RPMI7951 (cell line): Measurements from ENCODE around the gene TBX4. TPM values are rescaled to one million over a fixed set of nuclear protein-coding genes. Genes with fewer than 3 reads are reported as not detected.
A peak's percentile ranks its signal among the peaks of the same experiment; 100 is the strongest.
"Not testable (repeated sequence)": the region's sequence is repeated elsewhere in the genome, so short reads cannot be mapped to it uniquely, and the experiment has no call there.

Experiments used
- DNase-seq: peaks from one replicate; pipeline ENCODE4 v3.0.0-alpha.2; 2012; ENCODE audit warnings: low read depth
- total RNA-seq: library from RNA; depleted of rRNA; stranded (reverse); fragments of >200 nt; shearing (Covaris generic); gene quantifications from 2 replicates; pipeline ENCODE4 v1.2.3, GENCODE V29; 2014

TBX4 gene
- total RNA-seq, 1 experiment from 2014 or later, result not detected

GRCh38 chr17:61483778-61484116 lies 31.5 kb downstream of the TBX4 start:
- no peak for DNase-seq

- no peak for DNase-seq
Observed at GRCh38 chr17:61484174-61484573, 32.0 kb downstream of the TBX4 start.

DNA sequence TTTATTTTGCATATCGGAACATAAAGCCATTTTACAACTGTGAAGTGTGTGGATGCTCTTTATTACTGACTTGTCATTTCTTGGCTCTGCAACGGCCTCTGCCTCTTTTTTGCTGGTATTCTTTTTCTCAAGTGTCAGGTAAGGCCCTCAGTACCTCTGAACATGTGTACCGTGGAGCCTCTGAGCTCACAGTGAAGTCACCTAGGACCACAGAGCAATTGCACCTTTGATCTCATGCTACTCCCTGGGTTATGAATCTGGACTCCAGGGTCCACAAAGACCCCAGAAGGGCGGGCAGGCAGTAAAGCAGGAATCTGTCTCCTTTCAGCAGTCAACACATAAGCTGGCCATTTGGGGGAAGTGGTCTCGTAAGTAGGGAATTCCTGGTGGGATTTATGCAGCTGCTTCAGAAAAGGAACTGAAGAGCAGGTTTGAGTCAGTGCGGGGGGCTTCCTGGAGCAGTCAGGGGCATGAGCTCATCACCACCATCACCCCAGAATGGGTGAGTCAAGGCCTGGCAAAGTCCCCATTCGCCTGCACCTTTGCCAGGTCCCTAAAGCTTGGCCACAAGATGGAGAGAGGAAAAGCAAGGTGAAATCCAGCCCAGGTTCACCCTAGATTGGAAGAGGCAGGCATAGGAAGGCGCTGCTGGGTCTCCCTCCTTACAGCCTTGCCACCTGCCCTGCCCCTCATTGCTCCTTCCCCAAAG lies 33.0 kb downstream of the TBX4 start:
- no peak for DNase-seq

DNA sequence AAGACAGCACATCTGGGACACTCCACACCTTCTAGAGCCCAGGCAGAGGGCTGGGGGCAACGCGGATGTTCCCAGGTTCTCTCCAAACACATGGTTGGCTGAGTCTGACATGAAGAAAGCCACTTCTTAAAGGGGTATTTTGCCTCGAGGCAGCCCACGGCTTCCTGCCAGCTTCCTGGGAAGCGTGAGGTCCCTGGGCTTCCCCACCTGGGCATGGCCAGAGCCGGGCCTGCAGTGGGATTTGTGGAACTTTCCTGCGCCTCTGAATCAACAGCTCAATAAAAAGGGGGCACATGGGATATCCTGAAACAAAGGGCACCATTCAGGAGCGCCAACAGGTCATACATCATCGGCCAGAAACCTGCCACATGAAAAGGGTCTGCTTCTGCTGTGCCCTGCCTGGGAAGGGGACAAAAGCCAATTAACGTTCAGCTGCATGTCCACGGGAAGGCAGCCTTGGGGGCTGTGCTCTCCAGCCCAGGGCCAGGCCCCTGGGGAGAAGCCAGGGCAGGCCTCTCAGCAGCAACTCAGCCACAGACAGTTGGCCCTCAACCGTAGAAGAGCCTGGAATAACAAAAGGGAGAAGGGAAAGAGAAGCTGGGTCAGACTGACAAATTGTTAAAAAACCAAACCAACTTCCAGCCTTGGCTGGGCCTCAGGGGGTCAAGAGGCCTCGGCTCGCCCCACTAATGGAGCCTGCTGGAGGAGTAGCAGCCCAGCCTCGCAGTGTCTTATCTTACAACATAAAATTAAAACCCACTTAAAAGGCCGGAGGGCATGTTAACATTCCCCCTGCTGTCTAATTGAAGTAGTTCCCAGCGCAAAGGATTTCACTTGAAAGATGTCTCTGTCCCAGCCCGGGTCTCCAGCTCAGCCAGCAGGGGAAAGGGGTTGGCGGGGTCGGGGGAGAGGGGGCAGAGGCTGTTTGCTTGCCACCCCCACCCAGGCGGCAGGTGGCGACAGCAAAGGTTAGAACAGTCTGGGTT lies 34.2 kb downstream of the TBX4 start:
- DNase-seq, result peak; percentile 79

- no peak for DNase-seq
Observed at GRCh38 chr17:61487161-61487988, 35.2 kb downstream of the TBX4 start.

DNA sequence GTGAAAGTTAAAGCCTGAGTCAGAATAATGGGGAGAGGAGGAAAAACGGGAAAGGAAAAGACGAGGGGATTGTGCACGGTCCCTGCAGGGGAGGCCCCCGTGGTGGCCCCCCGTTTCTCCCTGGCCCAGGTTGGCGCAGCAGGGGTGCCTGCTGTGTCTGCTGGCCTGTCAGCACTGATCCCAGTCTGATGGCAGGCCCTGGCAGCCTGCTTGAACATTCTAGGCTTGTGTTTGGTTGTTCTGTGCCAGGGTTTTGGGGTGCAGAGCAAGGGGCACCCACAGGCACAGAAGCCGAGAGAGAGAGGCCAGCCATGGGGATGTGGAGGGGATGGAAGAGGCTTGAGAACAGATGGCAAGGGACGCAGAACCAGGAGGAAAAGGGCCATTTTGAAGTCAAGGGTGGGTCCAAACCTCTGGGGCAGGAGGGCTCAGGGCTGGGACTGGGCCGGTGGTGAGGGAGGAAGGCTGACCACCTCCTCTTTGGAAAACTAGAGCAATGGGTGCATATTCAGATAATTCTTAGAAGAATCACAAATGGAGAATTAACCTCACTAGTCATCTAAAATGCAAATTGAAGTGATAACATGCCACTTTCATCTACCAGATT lies 35.9 kb downstream of the TBX4 start:
- DNase-seq, result no peak

GRCh38 chr17:61488878-61489718 lies 36.9 kb downstream of the TBX4 start:
- no peak for DNase-seq

GRCh38 chr17:61489719-61490490 lies 37.7 kb downstream of the TBX4 start:
- no peak for DNase-seq

GRCh38 chr17:61490540-61490975 lies 38.3 kb downstream of the TBX4 start:
- peak; percentile 60 for DNase-seq

DNA sequence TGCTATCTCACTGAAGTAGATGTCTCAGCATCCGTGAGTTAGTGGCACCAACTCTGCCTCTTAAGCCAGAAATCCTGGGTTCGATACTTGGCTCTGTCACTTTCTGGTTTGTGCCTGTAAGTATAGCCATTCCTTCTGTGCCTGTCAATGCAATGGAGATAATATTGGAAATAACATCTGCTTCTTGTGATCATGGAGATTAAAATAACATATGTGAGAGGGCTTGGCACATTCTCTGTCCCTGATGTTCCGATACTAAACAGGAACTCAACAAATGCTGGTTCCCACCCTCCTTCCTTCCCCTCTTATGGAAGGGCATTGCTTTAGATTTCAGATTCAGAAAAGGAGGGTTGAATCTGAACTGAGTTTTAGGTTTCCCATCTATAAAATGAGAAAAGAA lies 39.8 kb downstream of the TBX4 start:
- DNase-seq, result no peak

DNA sequence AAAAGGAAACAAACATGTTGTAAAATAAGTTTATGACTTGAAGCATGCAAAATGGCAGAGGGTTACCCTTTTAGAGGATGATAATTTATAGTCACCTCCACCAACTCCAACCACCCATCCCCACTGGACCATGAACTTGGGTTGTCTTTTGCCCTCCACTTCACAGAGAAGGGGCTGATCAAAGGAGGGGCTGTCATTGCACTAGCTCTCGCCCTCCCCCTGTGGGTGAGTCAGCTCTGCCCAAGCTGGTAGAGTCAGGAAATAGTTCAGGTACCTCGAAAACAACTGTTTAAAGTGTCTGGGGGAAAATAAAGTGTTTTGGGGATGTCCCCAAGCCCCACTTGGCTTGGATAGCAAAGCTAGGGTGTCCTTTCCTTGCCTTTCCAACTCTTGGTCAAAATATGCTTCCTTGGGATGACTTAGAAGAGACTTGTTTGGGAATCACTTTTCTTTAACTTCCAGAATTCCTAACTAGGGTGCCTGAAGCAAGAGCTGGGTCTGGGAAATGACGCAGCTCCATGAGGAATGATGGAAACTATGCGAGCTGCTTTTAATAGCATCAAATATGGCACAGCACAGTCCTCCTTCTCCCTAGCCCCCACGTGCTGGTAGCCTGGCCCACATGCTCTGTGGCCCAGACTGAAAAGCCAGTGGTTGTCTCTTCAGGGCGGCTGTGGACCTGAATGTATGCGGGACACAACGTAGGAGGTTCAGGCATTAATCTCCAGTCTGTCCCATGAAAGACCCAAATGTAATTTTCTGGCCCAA lies 40.7 kb downstream of the TBX4 start:
- DNase-seq, result peak; percentile 66

DNA sequence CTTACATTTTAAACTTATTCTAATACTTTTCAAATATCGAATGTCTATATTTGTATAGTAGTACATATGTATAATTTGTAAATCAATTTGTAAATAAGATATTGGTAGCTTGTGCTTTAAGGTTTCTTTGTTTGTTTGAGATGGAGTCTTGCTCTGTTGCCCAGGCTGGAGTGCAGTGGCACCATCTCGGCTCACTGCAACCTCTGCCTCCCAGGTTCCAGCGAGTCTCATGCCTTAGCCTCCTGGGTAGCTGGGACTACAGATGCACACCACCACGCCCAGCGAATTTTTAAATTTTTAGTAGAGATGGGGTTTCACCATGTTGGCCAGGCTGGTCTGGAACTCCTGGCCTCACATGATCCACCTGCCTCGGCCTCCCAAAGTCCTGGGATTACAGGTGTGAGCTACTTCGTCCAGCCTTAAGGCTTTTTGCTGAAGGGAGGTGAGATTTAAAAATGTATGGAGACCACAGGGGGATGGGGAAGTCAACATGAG lies 41.7 kb downstream of the TBX4 start:
- not testable (repeated sequence) for DNase-seq

DNA sequence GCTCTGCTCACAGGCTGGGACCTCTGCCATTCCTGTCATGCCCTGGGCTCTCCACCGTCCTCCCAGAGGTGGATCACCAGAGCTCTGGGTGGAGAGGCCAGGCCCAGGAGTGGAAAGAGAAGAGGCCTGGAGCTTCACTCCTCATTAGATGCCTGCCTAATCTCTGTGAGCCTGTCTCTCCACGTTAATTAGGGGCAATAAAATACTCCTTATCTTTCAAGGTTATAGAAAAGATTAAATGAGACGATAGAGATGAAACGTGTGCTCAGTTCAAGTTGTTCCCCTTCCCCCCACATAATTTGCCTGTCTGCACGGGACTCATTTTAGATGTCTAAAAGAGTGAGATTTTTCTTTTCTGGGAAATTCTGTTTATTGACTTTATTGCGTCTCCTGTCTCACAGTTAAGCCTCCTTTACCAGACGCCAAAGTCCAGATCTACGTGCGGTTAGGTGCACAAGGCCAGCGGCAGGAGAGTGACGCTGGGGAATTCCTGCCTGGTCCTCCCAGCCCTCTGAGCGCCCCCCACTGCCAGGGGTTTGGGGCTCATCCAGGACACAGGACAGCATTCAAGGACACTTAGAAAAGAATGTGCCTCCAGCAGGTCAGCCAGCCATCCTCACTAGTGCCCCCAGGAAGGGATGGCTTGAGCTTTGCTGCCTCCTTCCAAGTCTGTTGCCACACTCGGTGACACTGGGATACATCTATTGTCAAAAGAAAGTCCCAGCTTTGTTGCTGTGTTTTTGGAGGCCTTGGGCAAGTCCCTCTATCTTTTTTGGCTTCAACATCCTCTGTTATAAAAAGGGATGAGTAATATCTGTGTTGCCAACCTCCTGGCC lies 42.3 kb downstream of the TBX4 start:
- DNase-seq, result no peak

GRCh38 chr17:61495161-61495857 lies 43.1 kb downstream of the TBX4 start:
- peak; percentile 93 for DNase-seq

DNA sequence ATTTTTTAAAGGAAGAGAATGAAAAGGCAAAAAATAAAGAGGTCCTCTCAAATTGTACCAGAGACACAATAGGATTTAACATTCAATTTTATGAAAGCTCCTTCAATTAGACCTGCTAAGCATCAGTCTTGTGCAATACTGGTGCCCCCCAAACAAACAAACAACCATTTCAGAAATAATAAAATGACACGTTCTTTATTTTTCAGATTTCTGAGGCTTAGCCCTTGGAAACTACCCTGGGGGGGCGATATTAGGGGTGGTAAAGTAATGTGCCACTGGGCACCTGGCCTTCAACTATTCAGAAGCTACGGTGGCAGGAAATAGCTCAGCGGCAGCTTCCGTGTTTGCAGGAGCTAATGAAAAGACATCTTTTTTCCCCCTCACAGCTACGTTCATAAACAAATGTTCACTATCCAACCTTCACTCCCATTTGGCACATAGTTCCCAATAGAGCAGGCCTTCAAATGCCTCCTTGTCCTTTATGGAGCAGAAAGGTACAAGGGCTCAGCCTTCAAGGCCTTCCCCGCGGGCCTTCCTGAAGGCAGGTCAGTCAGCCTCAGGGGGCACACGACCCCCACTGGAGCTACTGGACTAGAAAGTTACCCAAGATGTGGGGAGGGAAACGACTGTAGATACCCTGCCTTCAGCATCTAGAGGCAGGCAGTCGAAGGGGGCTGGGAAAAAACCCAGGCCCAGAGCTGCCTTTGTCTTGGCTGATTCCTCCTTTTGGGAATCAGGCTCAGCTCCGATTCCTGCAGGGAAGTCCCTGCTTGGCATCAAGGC lies 44.1 kb downstream of the TBX4 start:
- no peak for DNase-seq

GRCh38 chr17:61496957-61497653 lies 44.9 kb downstream of the TBX4 start:
- no peak for DNase-seq
